HG03095 (cell line): ENCODE measurements around the gene CETN2.

Experiments
- ATAC-seq: cut with Tn5 transposase; IDR thresholded peaks from one replicate; pipeline ENCODE4 v1.9.1; 2021; ENCODE audit warnings: moderate library complexity; ENCODE audit not compliant: unreplicated experiment

CETN2 gene

DNA sequence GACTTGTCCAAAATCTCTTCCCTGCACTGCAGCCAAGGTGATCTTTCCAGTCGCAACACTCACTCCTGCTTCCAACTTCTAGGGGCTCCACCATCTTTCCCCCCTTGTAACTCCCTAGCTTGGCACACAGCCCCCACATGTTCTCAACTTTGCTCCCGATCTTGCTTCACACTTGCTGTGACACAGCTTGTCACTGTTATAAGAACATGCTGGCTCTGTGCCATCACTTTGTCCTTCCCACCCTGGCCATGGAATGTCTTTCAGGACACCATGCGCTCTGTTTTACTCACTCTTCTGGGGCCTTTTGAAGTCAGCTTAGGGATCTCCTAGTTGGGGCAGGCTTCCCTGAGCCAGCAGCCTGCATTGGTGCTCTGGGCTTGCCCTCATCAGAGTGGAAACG is 2.8 kb upstream of the CETN2 start:
- ATAC-seq: no peak

DNA sequence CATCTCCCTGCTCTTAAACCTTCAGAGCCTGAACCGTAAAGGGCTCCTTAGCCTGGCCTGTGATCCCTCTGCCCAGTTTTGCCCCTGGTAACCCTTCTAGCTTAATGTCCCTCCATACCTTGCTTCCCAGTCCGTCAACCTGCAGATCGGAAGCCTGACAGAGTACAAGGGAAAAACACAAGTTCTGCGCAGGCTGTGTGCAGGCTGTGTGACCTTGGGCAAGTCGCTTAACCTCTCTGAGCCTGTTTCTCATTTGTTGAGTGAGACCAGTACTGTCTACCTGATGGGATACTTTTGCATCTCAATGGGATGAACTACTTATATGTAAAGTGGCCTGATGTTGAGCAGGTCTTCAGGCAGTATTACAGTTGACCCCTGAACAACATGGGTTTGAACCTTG is 2.0 kb upstream of the CETN2 start:
- no peak for ATAC-seq

DNA sequence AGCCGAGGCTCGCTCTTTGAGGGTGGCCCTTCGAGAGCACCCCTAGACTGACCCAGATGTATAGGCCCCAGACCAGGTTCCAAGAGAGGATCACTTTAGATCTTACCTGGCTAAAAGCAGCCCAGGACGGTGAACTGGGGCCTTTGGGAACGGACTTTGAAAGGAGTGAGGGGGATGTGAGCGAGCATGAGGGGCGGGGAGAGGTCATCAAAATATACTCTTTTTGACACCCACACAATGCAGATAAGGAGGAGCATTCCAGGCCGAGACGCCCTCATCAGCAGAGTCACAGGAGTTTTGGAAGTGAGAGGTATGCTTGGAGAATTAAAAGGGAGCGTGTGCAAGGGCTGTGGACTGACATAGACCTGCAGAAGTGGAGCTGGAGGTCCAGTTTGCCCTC is 834 bp upstream of the CETN2 start:
- no peak for ATAC-seq

DNA sequence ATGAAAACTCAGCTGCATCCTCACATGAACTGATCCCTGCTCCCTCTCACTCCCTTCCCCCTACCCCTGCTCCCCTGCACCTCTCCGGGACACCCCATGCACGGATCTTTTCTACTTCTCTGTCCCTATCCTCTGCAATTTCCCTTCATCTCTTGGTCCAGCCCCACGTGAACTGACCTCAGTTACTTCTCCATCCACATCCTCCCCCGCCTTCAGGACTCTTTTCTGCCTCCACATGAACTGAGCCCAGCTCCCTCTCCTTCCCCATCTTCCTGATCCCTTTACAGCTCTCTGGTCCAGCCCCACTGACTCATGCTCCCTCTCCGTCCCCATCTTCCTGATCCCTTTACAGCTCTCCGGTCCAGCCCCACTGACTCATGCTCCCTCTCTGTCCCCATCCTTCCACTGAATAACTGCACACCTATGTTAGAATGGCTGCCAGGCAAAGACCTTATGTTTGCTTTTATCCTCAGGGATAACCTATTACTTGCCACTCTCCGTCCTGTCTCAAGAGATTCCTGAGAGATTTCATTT is 5.6 kb downstream of the CETN2 start:
- ATAC-seq: no peak

DNA sequence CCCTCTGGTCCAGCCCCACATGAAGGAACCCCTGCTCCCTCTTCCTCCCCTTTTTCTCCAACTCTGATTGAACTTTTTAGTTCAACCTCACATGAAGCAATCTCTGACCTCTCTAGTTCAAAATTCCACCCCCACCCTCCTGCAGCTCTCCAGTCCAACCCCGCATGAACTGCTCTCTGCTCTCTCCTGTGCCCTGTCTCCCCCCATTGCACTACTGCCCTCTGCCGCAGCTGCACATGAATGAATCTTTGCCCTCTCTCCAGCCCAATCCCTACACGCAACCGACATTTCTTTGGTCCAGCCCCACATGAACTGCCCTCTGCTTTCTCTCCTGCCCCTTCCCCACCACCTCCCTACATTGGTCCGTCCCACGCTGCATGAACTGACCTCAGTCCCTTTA is 6.9 kb downstream of the CETN2 start:
- ATAC-seq: no peak

DNA sequence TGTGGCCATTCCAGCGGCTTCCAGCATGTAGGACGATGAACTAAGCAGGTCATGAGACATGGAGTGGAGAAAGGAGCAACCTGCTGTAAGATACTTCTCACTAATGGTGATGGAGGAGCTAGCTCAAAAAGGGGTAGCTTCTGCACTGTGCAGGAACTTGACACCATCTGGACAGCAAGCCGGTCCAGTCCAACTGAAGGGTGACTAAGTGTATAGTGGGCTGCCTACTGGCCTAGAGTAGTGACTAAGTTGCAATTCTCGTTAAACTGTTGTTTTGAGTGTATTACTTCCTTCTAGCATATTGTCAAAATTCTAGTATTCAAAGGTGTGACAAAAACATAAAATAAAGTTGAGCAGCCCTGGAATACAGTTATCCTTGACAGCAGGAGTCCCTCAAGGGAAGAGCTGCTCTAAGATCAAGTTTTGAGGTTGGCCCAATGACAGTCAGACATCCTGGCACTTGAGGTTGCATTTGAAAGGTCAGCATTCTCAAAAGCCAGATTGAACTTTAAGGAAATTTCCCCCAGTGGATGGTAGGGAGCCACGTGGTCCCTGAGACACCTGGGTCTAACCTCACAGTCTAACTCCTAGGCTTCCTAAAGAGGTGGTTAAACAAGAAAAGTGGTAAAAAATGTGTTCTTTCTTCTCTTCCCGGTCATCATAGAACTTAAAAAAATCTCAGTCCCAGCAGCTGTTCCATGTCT is 8.0 kb downstream of the CETN2 start:
- ATAC-seq: no peak

DNA sequence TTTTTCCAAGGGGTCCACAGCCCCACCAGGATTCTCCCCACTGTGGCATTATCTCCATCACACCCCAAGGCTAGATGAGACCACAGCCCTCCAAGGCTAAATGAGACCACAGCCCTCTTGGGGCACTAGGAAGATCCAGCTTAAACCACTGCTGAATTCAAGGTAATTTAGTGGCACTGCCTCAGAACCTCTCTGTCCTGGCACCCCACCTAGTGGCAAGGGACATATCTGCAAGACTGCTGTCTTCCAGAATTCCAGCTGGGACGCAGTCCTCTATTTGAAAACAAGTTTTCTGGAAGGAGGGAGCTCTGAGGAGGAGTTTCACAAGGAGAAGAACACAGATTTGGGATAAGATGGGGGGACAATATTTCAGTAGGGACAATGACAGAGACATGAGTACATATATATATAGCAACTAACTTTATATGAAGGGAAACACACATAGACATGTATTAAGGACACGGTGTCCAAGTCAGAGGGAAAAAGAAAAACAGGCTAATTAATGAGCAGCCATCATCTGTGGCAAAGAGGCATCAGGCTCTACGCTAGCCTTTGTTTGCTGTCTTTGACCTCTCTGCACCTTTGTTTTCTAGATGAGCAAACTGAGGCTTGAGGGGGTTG is 9.3 kb downstream of the CETN2 start:
- ATAC-seq: no peak

DNA sequence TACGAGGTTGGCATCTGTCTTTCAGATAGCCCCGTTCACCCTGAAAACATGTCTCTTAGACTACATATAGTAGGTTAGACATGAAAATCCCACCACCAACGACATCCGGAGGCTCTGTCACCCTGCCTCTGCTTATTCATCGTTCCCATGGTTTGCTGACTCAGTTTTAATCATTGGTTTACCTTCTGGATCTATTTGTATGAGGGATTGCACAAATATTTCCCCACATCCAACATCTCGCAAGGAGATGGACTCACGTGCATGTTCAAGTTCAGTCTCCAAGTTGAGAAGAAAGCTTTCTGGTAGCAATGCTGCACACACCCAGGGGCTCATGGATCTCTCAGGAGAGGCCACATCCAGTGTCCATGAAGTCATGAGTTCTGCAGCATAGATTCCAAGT is 10.8 kb downstream of the CETN2 start:
- ATAC-seq: no peak

DNA sequence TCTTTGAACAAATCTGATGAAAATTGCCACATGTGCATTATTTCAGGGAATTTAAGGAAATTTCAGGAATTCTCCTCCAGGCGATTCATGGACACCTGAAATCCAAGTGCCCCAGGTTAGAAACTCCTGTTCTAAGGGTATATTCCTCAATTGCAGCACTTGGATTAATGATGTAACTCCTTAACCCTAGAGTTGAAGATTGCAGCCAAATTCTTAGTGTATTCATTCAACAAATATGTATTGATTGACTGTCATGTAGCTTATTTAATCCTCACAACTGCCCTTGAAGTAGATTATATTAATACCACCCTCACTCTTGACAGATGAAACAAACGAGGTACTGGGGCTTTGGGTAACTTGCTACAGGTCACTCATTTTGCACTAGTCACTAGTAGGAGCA is 11.3 kb downstream of the CETN2 start:
- no peak for ATAC-seq

DNA sequence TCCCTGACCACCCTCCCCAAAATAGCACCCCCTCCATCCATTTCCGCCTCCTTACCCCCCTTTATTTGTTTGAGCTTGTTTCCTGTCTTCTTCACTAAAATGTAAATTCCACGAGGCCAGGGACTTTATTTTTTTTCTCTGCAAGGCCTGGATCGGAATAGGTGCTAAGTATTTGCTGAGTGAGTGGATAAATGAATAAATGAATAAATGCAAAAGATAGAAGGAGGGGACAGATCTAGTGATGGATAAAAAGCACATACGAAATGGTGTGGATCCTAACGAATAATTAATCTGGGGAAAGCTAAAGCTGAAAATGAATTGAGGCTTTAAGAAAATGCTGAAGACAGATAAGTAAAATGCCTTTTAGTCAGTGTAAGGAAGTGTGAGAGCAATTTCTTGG is 12.2 kb downstream of the CETN2 start:
- ATAC-seq: no peak

DNA sequence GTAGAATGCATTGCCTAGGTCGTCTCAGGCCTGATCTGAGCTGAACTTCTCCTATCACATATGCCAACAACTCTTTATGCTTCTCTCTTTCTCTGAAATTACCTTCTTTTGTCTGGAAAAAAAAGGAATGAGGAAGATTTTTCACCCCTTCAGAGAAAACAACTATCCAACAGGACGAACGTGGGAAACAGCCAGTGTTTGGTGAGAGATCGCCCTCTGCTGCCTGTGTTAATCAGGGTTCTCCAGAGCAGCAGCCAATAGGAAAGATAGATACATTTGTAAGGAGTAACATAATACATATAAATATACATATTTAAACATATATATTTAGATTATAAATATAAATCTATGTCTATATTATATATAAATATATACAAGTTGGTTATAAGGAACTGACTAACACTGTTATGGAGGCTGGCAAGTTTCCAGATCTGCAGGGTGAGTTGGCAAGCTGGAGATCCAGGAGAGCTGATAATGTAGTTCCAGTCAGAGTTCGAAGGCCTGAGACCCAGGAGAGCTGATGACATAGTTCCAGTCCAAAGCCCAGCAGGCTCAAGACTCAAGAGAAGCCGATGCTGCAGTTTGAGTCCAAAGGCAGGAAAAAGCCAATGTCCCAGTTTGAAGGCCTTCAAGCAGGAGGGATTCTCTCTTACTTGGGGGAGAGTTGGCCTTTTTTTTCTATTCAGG is 13.3 kb downstream of the CETN2 start:
- ATAC-seq: no peak

DNA sequence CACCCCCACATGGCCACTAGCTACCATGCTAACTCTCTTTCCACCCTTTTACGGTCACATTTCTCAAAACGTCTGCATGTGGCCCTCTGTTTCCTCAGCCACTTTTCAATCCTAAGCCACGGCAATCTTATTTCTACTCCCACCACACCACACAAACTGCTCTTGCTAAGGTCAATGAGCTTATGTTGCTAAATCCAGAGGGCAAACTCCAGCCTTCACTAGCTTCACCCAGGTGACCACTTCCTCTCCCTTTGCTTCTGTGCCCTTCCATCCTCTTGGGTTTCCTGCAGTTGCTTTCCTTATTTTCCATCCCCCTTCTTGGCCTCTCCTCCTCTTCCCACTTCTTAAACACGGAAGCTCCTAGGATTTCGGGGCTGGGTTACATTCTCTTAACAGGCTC is 16.5 kb downstream of the CETN2 start:
- no peak for ATAC-seq

DNA sequence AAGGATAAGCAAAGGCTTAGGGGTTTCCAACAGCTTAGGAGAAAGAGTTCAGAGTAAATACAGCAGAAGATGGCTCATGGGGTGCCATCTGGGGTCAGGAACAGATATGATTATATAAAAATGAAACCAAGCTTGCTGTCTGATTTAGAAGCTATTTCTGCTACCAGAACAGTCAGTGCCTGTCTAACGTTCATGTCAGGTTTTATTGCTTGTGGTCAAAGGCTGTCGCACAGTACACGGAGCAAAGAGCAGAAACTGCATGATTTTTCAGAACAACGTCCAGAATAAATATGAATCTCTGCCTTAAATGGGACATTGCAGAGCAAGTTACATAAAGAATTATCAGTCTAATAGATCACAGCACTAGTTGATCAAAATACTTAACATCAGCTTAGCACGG is 17.4 kb downstream of the CETN2 start:
- ATAC-seq: no peak

DNA sequence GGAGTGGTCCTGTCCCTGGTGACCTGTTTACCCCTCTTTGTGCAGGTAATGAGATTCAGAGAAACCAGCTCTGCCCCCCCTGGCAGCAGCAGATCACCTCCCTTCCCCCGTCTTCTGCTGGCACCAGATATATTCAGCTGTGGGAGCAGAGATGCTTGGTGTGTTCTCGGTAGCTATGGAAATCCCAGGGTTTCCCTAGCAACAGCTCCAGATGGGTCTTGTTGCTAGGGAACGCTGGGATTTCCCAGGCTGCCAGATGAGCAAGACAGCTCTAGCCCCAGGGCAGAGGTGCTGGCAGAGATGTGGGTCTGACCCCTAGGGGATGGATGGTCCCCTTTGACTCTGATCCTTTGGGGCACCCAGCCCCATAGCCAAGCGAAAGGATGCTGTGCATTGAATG is 20.2 kb downstream of the CETN2 start:
- no peak for ATAC-seq

DNA sequence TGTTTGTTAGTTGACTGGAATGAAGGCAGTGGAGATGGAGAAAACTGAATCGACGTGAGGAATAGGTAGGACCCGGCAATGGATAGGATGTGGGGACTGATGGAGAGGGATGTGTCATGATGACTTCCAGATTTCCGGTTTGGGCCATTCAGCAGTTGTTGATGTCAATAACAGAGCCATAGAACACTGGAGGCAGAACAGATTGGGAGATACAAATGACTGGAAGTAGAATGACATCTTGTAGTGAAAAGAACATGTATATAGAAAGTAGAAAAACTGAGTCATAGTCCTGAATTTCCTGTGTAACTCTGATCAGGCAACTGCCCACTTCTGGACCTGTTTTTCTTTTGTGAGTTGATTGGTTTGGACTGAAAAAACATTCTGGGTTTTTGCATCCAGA is 24.5 kb downstream of the CETN2 start:
- no peak for ATAC-seq

DNA sequence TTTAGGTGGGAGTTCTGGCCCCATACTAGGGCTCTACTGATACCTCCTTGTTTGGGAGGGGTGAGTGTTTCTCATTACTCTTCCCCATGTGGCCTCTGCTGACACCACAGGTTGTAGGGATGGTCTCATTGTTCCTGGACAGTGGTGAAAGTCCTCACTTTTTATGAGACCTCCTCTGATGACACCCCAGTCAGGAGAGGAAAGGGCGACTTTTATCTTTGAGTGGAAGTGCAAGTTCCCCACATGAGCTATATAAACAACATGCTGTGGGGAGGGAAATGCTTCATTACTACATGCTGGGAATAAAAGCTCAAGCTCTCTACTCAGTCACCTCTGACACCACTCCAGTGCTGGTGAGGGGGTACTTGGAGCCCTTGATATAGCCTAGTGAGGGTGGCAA is 31.6 kb downstream of the CETN2 start:
- ATAC-seq: no peak

DNA sequence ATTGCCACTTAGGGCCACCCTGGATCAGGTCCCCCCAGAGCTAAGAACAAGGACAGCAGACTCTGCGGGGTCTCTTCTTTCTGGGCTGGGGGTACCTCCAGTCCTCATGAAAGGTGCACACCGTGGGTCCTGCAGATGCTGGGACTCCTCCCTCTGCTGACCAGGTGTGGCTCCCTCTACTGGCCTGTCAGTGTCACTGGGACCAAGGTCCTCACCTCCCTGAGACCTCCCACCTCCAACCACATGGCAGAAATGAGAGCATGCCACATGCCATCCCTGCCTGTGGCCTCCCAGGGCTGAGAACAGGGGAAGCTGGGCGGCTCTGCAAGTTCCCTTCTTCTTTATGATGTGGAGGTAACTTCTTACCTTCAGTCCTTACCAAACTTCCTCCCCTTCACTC is 43.5 kb downstream of the CETN2 start:
- peak; percentile 75 for ATAC-seq
